ENCODE measurements around the gene EML3. TPM values are rescaled to one million over a fixed set of nuclear protein-coding genes. Genes with fewer than 3 reads are reported as not detected.

Gene EML3
- 10 to 100 TPM in 8 of 10 donors, 1 to 10 TPM in 2; 7.7 to 27.2 (median 15.2) TPM for total RNA-seq
- 10 to 100 TPM; 18.9 to 50.4 TPM for polyA plus RNA-seq
- long read RNA-seq, donor 1, transcript EML3-202 (22 exons, 3,256 nt), result major isoform, 6 of 24 reads
- long read RNA-seq, donor 1, partial matches to known transcripts, result 6 of 24 reads
- long read RNA-seq, donor 1, other reads (novel, unspliced or antisense), result 11 of 24 reads
- long read RNA-seq, donor 2, transcript EML3-201 (22 exons, 3,017 nt), result major isoform, 8 of 27 reads
- long read RNA-seq, donor 2, transcript EML3-202 (22 exons, 3,256 nt), result major isoform, 8 of 27 reads
- long read RNA-seq, donor 2, partial matches to known transcripts, result 5 of 27 reads
- long read RNA-seq, donor 2, other reads (novel, unspliced or antisense), result 6 of 27 reads
- long read RNA-seq, donor 3, transcript EML3-202 (22 exons, 3,256 nt), result major isoform, 5 of 24 reads
- long read RNA-seq, donor 3, partial matches to known transcripts, result 8 of 24 reads
- long read RNA-seq, donor 3, other reads (novel, unspliced or antisense), result 8 of 24 reads

GRCh38 chr11:62612366-62613290, at the start of gene EML3, which contains the start of gene ROM1:
Gene EML3, minus strand, starts transcription at chr11:62612775. Its CDS starts 318 bp downstream, at chr11:62612457.
Gene ROM1, plus strand, starts transcription at chr11:62613257. Its CDS starts 25 bp downstream, at chr11:62613282.
- DNase-seq (peak; percentile 92 to 93), ATAC-seq (peak; percentile 87 to 94 (median 90))
- TF ChIP-seq, protein P1, sequence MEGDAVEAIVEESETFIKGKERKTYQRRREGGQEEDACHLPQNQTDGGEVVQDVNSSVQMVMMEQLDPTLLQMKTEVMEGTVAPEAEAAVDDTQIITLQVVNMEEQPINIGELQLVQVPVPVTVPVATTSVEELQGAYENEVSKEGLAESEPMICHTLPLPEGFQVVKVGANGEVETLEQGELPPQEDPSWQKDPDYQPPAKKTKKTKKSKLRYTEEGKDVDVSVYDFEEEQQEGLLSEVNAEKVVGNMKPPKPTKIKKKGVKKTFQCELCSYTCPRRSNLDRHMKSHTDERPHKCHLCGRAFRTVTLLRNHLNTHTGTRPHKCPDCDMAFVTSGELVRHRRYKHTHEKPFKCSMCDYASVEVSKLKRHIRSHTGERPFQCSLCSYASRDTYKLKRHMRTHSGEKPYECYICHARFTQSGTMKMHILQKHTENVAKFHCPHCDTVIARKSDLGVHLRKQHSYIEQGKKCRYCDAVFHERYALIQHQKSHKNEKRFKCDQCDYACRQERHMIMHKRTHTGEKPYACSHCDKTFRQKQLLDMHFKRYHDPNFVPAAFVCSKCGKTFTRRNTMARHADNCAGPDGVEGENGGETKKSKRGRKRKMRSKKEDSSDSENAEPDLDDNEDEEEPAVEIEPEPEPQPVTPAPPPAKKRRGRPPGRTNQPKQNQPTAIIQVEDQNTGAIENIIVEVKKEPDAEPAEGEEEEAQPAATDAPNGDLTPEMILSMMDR (IDR thresholded peaks at IDR 0.05), result peak; percentile 81 to 98 (median 92)
- H3K4me3 ChIP-seq, result peak within 1 kb of the TSS; percentile 65 to 93 (median 76)
- H3K4me1 ChIP-seq, result peaks cover 9 to 42% (median 27%) of the 10 kb centered on the region in 9 donors
- H3K27ac ChIP-seq, result peak within 1 kb of the TSS; percentile 91 to 98 (median 96)
- WGBS, 2 donors, result 2 to 3% methylated on average over 63 to 87 of the region's 91 CpGs
- no peaks in the 10 kb centered on the region for H3K27me3 ChIP-seq
- intact Hi-C loops (cut with DNase I), result loop anchor here in 2 of 10 donors (1.0 to 5.0 kb wide), 2 partner anchors 11 to 40 kb away; partner anchors contain the start of genes INTS5 (in 1 of the 2) and MTA2 (in 1 of the 2)
- peaks cover 0 to 62% (median 10%) of the 10 kb centered on the region in 9 donors for H3K36me3 ChIP-seq
- H3K9me3 ChIP-seq, result no peaks in the 10 kb centered on the region

- H3K9me3 ChIP-seq, result no peaks in the 10 kb centered on the region
- peaks cover 0 to 10% (median under 1%) of the 10 kb centered on the region in 9 donors for H3K36me3 ChIP-seq
- intact Hi-C loops (cut with DNase I), result loop anchor here in 1 of 10 donors (5.0 kb wide), 1 partner anchor 1240 kb away; no protein-coding TSS in a partner anchor
- H3K27me3 ChIP-seq, result no peaks in the 10 kb centered on the region
- H3K27ac ChIP-seq, result no peak overlapping the region
- ATAC-seq (no peak), DNase-seq (no peak)
- H3K4me1 ChIP-seq, result peaks cover 0 to 12% (median 8%) of the 10 kb centered on the region in 9 donors
- H3K4me3 ChIP-seq, result no peak overlapping the region
- 43 to 57% methylated on average over 5 of the region's 5 CpGs for WGBS, 2 donors
- TF ChIP-seq, protein P1 (IDR thresholded peaks at IDR 0.05), result no peak
Measured at GRCh38 chr11:62656796-62657429, 44.3 kb upstream of the EML3 start.

- intact Hi-C loops (cut with DNase I), result loop anchor here in 1 of 10 donors (5.0 kb wide), 1 partner anchor 42 kb away; the partner anchor contains the start of genes EML3 and ROM1
- no peaks in the 10 kb centered on the region for H3K9me3 ChIP-seq
- H3K27ac ChIP-seq, result no peak overlapping the region
- WGBS, 2 donors, result 87% methylated on average over 11 of the region's 11 CpGs
- H3K4me3 ChIP-seq, result no peak overlapping the region
- peaks cover 0 to 19% (median 15%) of the 10 kb centered on the region in 9 donors for H3K4me1 ChIP-seq
- no peaks in the 10 kb centered on the region for H3K27me3 ChIP-seq
- no peak for DNase-seq
- ATAC-seq, result no peak
- TF ChIP-seq, protein P1 (IDR thresholded peaks at IDR 0.05), result no peak
- H3K36me3 ChIP-seq, result peaks cover 0 to 14% (median 5%) of the 10 kb centered on the region in 9 donors
Measured at GRCh38 chr11:62654297-62654696, 41.7 kb upstream of the EML3 start.
